HepG2 (cell line): Measurements from ENCODE around the gene UCKL1. TPM values are rescaled to one million over a fixed set of nuclear protein-coding genes. Genes with fewer than 3 reads are reported as not detected.

Experiments used
- DRAP1 ChIP-seq: IDR thresholded peaks from 2 replicates; pipeline ENCODE4 v1.6.1; 2016; ENCODE audit warnings: missing genetic modification reagents, missing compliant biosample characterization
- MLXIP ChIP-seq: sonication (generic); formaldehyde crosslinking; IDR thresholded peaks from 2 replicates; pipeline ENCODE4 v1.9.0; 2021; ENCODE audit warnings: missing genetic modification reagents, borderline replicate concordance
- MTERF4 ChIP-seq: sonication (generic); formaldehyde crosslinking; IDR thresholded peaks from 2 replicates; pipeline ENCODE4 v1.8.0; 2023; ENCODE audit warnings: mild to moderate bottlenecking, missing genetic modification reagents
- PATZ1 ChIP-seq: sonication (generic); formaldehyde crosslinking; IDR thresholded peaks from 2 replicates; pipeline ENCODE4 v1.4.0; 2020; ENCODE audit warnings: missing genetic modification reagents
- SMAD1 ChIP-seq: sonication (generic); formaldehyde crosslinking; IDR thresholded peaks from 2 replicates; pipeline ENCODE4 v1.4.0; 2020; ENCODE audit warnings: missing genetic modification reagents, low read depth, mild to moderate bottlenecking, borderline replicate concordance
- STAT5B ChIP-seq: sonication (generic); formaldehyde crosslinking; IDR thresholded peaks from 2 replicates; pipeline ENCODE4 v1.4.0; 2020; ENCODE audit warnings: missing genetic modification reagents
- TOPORS ChIP-seq: sonication (generic); formaldehyde crosslinking; IDR thresholded peaks from 2 replicates; pipeline ENCODE4 v1.8.0; 2023; ENCODE audit warnings: mild to moderate bottlenecking, missing genetic modification reagents
- ZBTB2 ChIP-seq: sonication (generic); formaldehyde crosslinking; IDR thresholded peaks from 2 replicates; pipeline ENCODE4 v1.8.0; 2022; ENCODE audit warnings: low read depth, missing genetic modification reagents
- ZNF235 ChIP-seq: sonication (generic); formaldehyde crosslinking; IDR thresholded peaks from 2 replicates; pipeline ENCODE4 v1.8.1; 2023; ENCODE audit warnings: mild to moderate bottlenecking, missing genetic modification reagents, borderline replicate concordance
- ZNF704 ChIP-seq: sonication (generic); formaldehyde crosslinking; IDR thresholded peaks from 2 replicates; pipeline ENCODE4 v1.8.1; 2023; ENCODE audit warnings: mild to moderate bottlenecking, inconsistent platforms, moderate library complexity, missing genetic modification reagents, borderline replicate concordance
- ZXDC ChIP-seq: sonication (generic); formaldehyde crosslinking; IDR thresholded peaks from 2 replicates; pipeline ENCODE4 v1.5.0; 2020; ENCODE audit warnings: mild to moderate bottlenecking, missing genetic modification reagents
- polyA plus RNA-seq, 8 experiments: library from polyadenylated mRNA; depleted of rRNA in 3 of 8; stranded (reverse) in 7 of 8; unstranded in 1 of 8; fragments of >200 nt; fragmentation: Illumina TruSeq in 4 of 8; extraction: Trizol in 4 of 8; gene quantifications; 2 replicates each; pipeline versions ENCODE4 v1.2.1 to v1.2.3, GENCODE V29; 2011 to 2016; ENCODE audit warnings: low read depth in 4 of 8, missing spikeins in 1 of 8, mixed read lengths in 1 of 8; ENCODE audit not compliant: insufficient read depth in 1 of 8
- total RNA-seq, 5 experiments: library from RNA; depleted of rRNA; stranded (reverse); fragments of >200 nt; fragmentation: Illumina TruSeq; extraction: Trizol; gene quantifications; 2 replicates each; pipeline ENCODE4 v1.2.3, GENCODE V29; 2016; ENCODE audit warnings: low read depth in 1 of 5

Gene UCKL1
- total and polyA plus RNA-seq, 2 of the 13 experiments (the other 11 are each of a cell fraction or from before 2014, with no cell fraction given): 50.2 to 126 TPM

- TF ChIP-seq DRAP1 (CRISPR knock-in tag) (no peak; the same call in 1 of the 2 replicates), ZXDC (CRISPR knock-in tag) (no peak), MTERF4 (CRISPR knock-in tag) (peak; percentile 73; the same call in 1 of the 2 replicates), TOPORS (CRISPR knock-in tag) (no peak), SMAD1 (CRISPR knock-in tag) (peak; percentile 62; the same call in 1 of the 2 replicates), MLXIP (CRISPR knock-in tag) (no peak), STAT5B (CRISPR knock-in tag) (peak; percentile 34; the same call in 1 of the 2 replicates), ZNF704 (CRISPR knock-in tag) (peak; percentile 78; the same call in 1 of the 2 replicates), ZBTB2 (CRISPR knock-in tag) (peak; percentile 55; the same call in 1 of the 2 replicates), ZNF235 (CRISPR knock-in tag) (no peak; the same call in 1 of the 2 replicates), PATZ1 (CRISPR knock-in tag) (peak; percentile 92)
These were observed 13.9 kb upstream of the UCKL1 start, which contains the start of gene ZNF512B (continued) for GRCh38 chr20:63969838-63970713.
